NCI-H187 treated with DMSO at 0.1 percent for 48 hours (cell line): ENCODE results near the gene TAS2R46.
"Not testable (repeated sequence)": the region's sequence is repeated elsewhere in the genome, so short reads cannot be mapped to it uniquely, and the experiment has no call there.

Source experiments
- DNase-seq: peaks from one replicate; lab custom pipeline; 2025; lab: John Stamatoyannopoulos, UW

Gene TAS2R46

DNA sequence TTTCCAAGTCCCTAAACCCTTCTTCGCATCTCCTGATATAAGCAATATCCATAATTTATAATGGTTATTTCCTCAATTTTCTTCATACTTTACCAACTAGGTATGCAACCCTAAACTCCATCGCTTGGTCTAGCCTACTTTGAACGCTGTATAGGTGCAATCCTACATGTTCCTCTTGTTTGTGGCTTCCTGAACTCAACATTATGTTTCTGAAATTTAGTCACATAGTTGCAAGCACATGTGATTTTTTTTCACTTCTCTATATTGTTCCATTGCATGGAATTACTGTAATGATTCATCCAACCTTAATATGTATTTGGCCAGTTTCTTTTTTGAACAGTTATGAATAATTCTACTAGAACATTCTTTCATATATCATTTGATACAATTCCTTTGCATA lies 28.1 kb downstream of the TAS2R46 start:
- DNase-seq = not testable (repeated sequence)

DNA sequence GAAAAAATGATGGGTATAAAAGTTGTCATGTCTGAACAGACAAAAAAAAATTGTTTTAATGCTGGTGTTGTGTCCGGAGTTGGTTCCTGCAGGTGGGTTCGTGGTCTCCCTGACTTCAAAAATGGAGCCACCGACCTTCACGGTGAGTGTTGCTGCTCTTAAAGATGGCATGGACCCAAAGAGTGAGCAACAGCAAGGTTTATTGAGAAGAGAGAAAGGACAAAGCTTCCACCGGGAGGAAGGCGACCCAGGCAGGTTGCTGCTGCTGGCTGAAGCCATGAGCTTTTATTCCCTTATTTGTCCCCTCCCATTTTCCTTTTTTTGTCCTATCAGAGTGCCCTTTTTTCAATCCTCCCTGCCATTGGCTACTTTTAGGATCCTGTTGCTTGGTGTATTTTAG lies 30.8 kb downstream of the TAS2R46 start, which contains the start of gene TAS2R31:
TSS of gene TAS2R31 (minus strand) at position 101 of the 400 bp plus-strand sequence. CDS start at position 29, 72 bp downstream.
- DNase-seq = no peak

DNA sequence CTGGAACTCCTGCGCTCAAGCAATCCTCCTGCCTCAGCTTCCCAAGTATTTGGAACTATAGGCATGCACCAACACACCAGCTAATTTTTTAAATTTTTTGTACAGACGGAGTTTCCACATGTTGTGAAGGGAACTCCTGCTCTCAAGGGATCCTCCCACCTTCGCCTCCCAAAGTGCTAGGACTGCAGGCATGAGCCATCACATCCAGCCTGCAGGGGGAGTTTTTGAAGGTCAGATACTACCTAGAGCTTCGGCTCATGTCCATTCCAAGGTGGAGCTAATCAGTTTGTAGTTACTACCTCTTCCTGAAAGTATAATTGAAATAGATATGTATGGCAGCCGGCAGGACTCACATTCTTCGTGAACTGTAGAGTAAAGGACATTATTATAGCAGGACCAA lies 36.0 kb downstream of the TAS2R46 start:
- no peak for DNase-seq

DNA sequence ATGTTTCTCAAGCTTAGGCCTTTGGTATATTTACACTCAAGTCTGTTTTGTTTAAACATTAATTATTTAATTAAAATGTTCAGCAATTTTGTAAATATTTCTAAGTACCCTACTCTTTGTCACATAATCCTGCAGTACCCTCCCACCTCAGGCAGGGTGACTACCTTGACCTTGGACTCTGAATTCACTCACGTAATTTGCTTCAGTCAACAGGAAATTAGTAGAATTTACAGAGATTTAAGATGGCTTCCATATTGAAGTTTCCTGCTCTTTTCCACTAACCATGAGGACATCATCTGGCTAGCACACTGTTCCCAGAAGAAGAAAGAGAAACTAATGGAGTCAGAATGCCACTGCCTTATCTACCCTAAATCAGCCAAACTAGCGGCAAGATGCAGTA lies 38.7 kb downstream of the TAS2R46 start:
- no peak for DNase-seq

DNA sequence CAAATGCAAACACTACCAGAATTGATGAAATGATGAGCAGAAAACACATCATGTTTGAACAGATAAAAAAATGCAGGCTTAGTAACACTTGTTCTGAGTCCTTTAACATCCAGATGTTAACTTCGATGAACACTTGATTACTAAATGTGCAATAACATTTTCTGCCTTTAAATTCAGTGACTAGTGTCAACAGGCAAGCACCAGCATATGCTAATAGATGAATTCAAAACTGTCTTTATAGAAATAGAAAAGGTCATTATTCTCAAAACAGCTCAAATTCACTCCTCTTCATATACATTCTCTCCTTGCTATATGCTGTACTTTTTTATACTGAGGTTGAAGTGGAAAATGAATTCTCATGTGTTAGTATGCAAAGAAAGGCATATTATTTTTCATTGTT lies 39.6 kb downstream of the TAS2R46 start, which contains the start of gene TAS2R19:
TSS of gene TAS2R19 (minus strand) at position 101 of the 400 bp plus-strand sequence. CDS start at position 52, 49 bp downstream.
- DNase-seq = no peak

DNA sequence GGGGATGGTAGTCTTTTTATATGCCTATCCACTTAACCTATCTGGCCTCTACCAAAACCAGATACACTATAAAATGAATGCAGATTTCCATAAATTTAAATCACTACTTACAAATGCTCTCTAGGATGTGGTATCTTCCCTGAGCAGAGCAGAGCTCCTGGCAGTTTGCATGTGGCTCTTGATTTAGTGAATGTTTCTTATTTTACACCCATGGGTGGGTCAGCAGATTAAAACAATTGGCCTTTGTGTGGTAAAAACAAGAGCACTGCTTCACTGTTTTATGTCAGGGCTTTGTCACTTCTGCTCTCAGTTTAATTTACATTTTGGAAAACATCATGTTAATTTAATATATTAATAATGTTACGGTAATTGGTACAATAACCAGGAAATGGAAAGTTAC lies 45.2 kb downstream of the TAS2R46 start:
- DNase-seq = no peak

DNA sequence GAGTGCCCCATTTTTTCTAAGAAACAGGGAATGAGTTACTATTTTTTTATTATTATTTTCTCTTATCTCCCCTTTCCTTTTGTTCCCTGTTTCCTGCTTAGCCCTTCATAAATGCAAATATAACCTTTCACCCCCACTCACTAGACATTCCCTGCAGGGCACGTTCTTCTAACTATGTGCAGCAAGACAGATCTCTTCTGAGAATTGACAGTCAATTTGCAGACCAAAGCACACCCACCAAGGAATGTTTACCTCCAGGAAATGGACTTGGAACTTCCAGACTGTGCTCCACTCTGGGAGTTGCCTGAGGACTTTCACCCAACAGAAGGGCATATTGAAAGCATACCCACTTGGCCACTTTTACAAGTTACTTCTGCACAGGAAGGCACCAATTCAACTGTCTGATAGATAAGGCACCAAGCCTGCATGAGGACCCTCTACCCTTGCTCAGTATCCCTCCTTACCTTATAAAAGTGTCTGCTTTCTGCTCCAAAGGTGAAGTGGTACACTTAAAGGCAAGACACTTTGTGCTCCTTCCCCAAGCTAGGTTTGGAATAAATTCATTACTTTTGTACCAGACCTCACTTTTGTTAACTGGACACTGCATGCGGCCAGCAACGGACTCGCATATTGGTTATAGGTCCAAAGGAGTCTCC lies 46.2 kb downstream of the TAS2R46 start:
- DNase-seq = no peak

DNA sequence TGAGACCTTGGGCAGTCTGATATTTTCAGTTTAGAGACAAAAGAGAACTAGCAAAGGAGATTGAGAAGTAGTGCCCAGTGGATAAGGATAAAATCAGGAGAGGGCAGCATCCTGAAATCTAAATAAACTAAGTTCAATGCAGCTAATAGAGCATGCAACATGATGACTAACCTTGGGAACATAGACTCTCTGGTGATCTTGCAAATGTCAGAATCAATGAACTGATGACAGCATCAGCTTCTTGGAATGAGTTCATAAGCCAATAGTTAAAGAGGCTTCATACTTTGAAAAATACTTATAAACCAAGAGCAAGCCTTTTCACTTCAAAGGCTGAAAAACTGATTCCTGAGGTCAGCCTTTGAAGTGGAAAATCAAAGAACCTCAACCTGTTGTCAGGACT lies 47.9 kb downstream of the TAS2R46 start:
- no peak for DNase-seq
